GM21381 (cell line): ENCODE measurements around the gene DIPK1A.
A peak's percentile ranks its signal among the peaks of the same experiment; 100 is the strongest.

Experiments
- ATAC-seq: cut with Tn5 transposase; IDR thresholded peaks from one replicate; pipeline ENCODE4 v1.9.1; 2021; ENCODE audit warnings: mild to moderate bottlenecking, moderate library complexity; ENCODE audit not compliant: unreplicated experiment

Gene DIPK1A

GRCh38 chr1:92843429-92844352 lies 117.6 kb downstream of the DIPK1A start:
- ATAC-seq, result no peak

GRCh38 chr1:92843046-92843423 lies 118.2 kb downstream of the DIPK1A start:
- no peak for ATAC-seq

- no peak for ATAC-seq
These were observed 118.9 kb downstream of the DIPK1A start for GRCh38 chr1:92842082-92843045.

GRCh38 chr1:92840600-92840999 lies 120.7 kb downstream of the DIPK1A start:
- no peak for ATAC-seq

GRCh38 chr1:92839442-92839841 lies 121.8 kb downstream of the DIPK1A start:
- no peak for ATAC-seq

GRCh38 chr1:92838519-92838918 lies 122.7 kb downstream of the DIPK1A start:
- no peak for ATAC-seq

GRCh38 chr1:92837062-92837461 lies 124.2 kb downstream of the DIPK1A start:
- no peak for ATAC-seq

- no peak for ATAC-seq
These were observed 126.6 kb downstream of the DIPK1A start for GRCh38 chr1:92834617-92835016.

- no peak for ATAC-seq
These were observed 127.4 kb downstream of the DIPK1A start for GRCh38 chr1:92833840-92834239.

GRCh38 chr1:92832537-92833114 lies 128.6 kb downstream of the DIPK1A start:
- ATAC-seq, result no peak

GRCh38 chr1:92831762-92832536 lies 129.3 kb downstream of the DIPK1A start, which contains the start of gene RPL5:
RPL5 (plus strand) TSS chr1:92832040; CDS start chr1:92832115, 75 bp downstream.
- ATAC-seq, result peak; percentile 92

- peak; percentile 2 for ATAC-seq
These were observed 129.9 kb downstream of the DIPK1A start for GRCh38 chr1:92831368-92831761.

- ATAC-seq, result no peak
These were observed 134.5 kb downstream of the DIPK1A start for GRCh38 chr1:92826792-92827191.

- ATAC-seq, result no peak
These were observed 138.4 kb downstream of the DIPK1A start for GRCh38 chr1:92822879-92823278.

- ATAC-seq, result no peak
These were observed 140.7 kb downstream of the DIPK1A start for GRCh38 chr1:92820551-92820950.

- ATAC-seq, result no peak
These were observed 141.2 kb downstream of the DIPK1A start for GRCh38 chr1:92820024-92820423.

GRCh38 chr1:92817986-92818764 lies 143.1 kb downstream of the DIPK1A start:
- ATAC-seq, result no peak

GRCh38 chr1:92817137-92817697 lies 144.0 kb downstream of the DIPK1A start:
- no peak for ATAC-seq

GRCh38 chr1:92816732-92817131 lies 144.5 kb downstream of the DIPK1A start:
- no peak for ATAC-seq
